GM21723 (cell line): ENCODE data around the gene CCDC18.
A peak's percentile ranks its signal among the peaks of the same experiment; 100 is the strongest.

ENCODE experiments used
- ATAC-seq: cut with Tn5 transposase; IDR thresholded peaks from one replicate; pipeline ENCODE4 v1.9.1; 2021; ENCODE audit warnings: mild to moderate bottlenecking, moderate library complexity; ENCODE audit not compliant: unreplicated experiment

Gene CCDC18

GRCh38 chr1:93296555-93297154 lies 116.1 kb downstream of the CCDC18 start:
- ATAC-seq = no peak

GRCh38 chr1:93301131-93301530 lies 120.6 kb downstream of the CCDC18 start:
- ATAC-seq = no peak

GRCh38 chr1:93302078-93302477 lies 121.6 kb downstream of the CCDC18 start:
- ATAC-seq = no peak

GRCh38 chr1:93304716-93305138 lies 124.2 kb downstream of the CCDC18 start:
- ATAC-seq = peak; percentile 60

- no peak for ATAC-seq
Measured at GRCh38 chr1:93306920-93307319, 126.4 kb downstream of the CCDC18 start.

GRCh38 chr1:93313026-93313425 lies 132.5 kb downstream of the CCDC18 start:
- ATAC-seq = no peak

GRCh38 chr1:93317207-93317606 lies 136.7 kb downstream of the CCDC18 start:
- ATAC-seq = no peak

GRCh38 chr1:93317943-93318342 lies 137.4 kb downstream of the CCDC18 start:
- no peak for ATAC-seq

- no peak for ATAC-seq
Measured at GRCh38 chr1:93321720-93322119, 141.2 kb downstream of the CCDC18 start.

GRCh38 chr1:93322349-93322748 lies 141.8 kb downstream of the CCDC18 start:
- ATAC-seq = no peak

- no peak for ATAC-seq
Measured at GRCh38 chr1:93323185-93323820, 142.8 kb downstream of the CCDC18 start.

GRCh38 chr1:93324486-93325464 lies 144.3 kb downstream of the CCDC18 start:
- ATAC-seq = no peak
